GM18499 (cell line): Measurements from ENCODE around the gene SPINT3.

Experiments used
- ATAC-seq: cut with Tn5 transposase; IDR thresholded peaks from one replicate; pipeline ENCODE4 v1.9.1; 2021; ENCODE audit warnings: moderate number of reproducible peaks; ENCODE audit not compliant: insufficient read depth, unreplicated experiment

The SPINT3 gene, protein sequence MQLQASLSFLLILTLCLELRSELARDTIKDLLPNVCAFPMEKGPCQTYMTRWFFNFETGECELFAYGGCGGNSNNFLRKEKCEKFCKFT

DNA sequence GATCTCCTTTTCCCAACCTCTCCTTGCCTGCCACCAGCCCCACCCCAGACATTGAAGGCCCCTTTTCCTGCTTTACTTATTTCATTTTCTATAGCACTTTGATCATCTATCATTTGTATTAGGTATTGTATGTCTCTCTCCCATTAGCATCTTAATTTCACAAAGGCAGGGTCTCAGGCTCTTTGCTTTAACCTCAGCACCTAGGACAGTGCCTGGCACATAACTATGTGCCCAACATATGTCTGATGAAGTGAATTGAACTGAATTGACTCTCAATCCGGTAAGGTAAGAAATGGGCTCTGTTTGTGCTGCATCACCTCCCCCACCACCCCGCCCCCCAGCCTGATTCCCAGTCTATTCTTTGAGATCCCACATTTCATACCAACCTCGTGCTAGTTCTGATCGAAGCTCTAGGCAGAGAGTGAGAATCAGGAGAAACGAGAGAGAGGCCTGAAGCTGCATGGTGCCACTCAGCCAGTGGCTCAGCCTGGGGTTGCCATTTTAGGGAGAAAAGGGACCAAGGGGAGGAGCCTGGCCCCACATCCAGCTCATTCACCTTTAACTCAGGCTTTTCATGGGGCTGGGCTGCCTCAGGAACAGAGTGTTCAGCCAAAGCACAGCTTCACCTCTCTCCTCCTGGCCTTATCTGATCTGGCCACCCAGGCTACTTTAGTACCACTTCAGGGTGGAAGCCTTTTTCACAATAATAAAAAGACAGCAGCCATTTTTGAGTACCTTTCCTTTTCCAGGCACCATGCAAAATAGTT, at the start of gene SPINT3:
SPINT3 (minus strand) TSS at position 476 of the 767 bp plus-strand sequence; CDS start at position 462, 14 bp downstream.
- ATAC-seq = no peak

DNA sequence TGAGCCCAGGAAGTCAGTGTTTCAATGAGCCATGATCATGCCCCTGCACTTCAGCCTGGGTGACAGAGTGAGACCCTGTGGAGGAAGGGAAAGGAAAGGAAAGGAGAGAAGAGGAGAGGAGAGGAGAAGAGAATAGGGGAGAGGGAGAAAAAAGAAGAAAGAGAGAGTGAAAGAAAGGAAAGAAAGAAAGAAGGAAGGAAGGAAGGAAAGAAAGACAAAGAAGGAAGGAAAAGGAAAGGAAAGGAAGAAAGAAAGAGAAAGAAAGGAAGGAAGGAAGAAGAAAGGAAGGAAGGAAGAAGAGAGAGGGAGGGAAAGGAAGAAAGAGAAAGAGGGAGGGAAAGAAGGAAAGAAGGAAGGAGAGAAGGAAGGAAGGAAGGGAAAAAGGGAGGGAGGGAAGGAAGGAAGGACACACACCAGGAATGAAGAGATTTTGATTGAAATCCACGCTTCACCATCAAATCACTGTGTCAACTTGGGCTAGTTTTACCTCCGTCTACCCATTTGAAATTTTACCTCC, 49.4 kb upstream of the SPINT3 start:
- ATAC-seq = no peak

DNA sequence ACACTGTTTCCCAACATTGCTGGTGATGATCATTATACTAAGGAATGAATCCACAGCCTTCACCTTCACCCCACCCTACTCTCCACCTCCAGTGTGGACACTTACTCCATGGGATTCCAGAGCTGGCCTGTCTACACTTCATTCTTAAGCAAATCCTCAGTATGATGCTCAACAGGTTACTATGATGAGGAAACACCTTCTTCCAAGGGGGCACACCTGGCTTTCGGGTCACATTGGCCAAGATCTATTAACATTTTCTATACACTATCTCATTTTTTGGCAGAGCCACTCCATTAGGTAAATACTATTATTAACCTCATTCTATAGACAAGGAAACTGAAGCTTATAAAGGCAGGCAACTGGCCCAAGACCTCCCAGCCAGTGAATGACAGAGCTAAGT, 39.8 kb upstream of the SPINT3 start:
- ATAC-seq = no peak

DNA sequence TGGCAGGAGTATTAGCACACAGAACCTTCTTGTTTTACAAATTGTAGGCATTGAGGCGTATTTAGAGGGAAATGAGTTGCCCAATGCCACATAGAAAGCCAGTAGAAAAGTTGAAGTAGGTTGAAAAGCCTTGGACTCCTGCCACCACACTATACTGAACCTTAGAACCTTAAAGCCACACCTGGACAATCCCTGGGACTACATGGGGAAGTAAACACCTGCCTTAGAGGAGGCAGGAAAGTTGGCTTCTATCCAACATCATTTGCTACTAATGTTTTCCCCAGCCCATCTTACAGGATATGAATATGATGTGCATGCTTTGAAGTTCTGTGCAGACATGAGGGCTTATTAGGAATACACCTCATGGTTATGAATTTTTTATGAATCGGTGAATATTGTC, 37.0 kb upstream of the SPINT3 start:
- no peak for ATAC-seq

DNA sequence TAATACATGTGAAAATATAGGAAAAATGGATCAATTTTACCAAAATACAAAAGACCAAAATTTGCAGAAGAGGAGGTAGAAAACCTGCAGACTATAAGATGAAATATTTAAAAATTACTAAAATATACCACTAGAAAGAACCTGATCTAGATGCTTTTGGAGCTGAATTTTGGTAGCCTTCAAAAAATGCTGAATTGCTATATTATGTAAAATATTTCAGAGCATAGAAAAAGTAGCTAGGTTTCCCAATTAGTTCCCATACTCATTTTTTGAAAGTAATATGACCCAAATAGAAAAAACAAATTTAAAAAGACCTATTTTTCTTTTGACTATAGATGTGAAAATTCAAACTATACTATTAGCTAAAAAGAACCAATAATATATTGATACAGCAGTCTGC, 35.3 kb upstream of the SPINT3 start:
- no peak for ATAC-seq

DNA sequence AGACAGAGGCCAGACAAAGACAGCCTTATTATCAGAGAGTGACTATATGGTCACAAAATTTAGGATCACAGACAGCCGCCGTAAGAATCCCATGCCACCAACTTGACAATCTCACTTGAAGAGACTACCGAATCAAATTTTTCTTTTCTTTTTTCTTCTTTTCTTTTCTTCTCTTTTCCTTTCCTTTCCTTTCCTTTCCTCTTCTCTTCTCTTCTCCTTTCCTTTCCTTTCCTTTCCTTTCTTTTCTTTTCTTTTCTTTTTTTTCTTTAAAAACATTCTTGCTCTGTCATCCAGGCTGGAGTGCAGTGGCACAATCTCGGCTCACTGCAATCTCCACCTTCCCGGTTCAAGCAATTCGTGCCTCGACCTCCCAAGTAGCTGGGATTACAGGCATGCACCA, 33.0 kb upstream of the SPINT3 start:
- no peak for ATAC-seq

DNA sequence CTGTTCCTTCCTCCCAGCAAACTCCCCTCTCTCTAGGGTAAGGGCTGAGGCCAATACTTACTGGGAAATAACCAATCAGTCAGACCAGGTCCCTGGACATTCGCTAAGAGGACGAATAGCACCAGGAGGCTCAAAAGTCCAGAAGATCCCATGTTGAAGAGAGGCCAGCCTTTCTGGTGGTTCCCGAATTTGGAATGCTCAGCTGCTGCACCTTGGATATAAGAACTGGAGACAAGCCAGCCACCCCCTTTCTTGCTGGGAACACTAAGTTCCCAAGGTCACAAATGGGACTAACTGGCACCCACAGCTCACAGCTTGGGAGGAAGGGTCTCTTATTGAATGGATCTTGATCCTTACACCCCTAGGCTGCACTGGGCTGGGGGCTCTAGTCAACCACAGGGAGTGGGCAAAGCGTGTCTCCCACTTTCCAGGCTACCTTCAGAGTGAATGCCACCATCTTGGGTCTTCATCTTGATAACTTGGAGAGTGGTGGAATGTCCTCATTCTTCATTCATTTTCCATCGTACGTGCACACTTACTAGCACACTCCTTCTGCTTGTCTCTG, 31.9 kb upstream of the SPINT3 start, which contains the start of gene EPPIN:
EPPIN (minus strand) TSS at position 196 of the 565 bp plus-strand sequence; CDS start at position 152, 44 bp downstream.
- no peak for ATAC-seq

DNA sequence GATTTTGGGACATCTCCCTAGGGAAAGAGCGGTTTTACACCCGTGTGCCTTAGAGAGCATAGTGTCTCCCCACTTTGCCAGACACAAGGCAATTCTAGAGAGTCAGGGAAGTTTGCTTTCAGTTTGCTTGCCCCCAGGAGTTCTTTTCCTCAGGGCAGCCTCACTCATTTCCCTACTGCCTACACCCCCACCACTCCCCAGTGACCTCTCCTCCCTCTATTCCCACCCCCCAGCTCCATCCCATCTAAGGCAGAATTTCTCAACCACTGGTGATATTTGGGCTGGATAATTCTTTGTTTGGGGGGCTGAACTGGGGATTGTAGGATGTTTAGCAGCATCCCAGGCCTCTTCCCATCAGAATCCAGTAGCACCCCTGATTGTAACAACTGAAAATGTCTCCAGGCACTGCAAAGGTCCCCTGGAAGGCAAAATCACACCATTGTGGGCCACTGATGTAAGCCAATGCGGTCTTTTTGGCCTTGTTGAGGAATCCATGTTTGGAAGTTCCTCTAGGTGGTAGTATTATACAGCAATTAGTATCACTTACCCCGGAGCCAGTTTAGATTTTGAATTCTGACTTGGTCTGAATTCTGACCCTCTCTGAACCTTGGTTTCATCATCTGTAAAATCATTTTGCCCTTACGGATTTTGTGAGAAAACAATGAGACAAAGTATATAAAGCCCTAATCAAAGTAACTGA, 30.5 kb upstream of the SPINT3 start:
- no peak for ATAC-seq

DNA sequence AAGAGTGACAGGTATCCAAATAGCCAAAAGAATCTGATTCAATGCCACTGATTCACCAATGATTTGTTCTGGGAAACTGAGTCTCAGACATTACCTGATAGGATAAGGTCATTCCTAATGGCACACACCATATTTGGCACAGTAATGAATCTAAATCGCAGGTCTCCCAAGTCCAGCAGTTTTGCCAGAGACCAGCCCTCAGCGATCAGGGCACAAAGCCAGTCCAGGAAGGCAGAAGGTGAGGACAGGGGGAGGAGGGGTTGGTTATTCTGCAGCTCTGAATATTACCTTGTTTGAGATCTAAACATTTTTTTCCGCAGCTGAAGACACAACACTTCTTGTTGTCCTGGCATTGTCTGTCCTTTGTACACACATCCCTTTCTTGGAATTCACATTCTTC, 29.9 kb upstream of the SPINT3 start:
- no peak for ATAC-seq

DNA sequence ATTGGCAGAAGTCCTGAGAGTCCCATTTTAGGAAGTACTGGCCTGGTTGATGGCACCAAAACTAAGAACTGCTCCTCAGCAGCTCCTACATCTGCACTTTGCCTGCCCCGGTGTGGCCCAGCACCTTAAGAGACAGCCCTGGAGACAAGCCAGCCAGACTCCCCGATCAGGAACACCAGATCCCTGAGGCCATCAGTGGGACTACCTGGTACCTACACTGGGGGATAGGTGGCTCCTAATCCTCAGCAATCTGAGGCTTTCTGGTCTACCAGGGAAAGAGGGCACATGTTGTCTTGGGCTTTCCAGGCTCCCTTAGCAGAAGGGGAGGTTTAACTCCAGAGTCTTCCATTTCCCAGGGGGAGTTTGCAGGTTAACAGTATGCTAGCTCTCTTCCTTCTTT, 24.0 kb upstream of the SPINT3 start, which contains the start of gene WFDC6:
WFDC6 (minus strand) TSS at position 101 of the 400 bp plus-strand sequence; CDS start at position 26, 75 bp downstream.
- ATAC-seq = no peak

DNA sequence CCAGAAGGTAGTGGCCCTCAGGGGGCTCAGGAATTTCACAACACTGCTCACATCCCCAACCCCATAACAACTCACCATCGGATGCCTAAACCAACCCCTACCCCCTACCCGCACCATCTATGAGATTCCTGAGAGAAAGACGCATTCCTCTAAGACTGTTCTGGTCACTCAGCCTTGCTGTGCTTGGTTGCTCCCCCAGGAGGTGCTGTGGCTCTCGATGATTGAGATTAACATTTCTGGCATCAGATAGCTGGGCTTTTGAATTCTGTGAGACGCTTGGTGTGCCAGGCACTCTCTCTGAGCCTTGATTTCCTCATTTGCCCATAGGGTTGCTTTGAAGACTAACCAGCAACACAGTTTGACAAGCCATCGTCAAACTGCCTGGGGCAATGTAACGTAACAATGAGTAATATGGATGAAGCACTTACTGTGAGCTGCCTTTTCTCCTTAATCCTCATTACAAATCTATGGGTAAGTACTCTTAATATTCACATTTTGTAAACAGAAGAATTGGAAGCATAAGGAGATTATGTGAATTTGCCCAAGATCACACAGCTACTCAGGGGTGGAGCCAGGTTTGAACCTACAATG, 22.9 kb upstream of the SPINT3 start:
- no peak for ATAC-seq

DNA sequence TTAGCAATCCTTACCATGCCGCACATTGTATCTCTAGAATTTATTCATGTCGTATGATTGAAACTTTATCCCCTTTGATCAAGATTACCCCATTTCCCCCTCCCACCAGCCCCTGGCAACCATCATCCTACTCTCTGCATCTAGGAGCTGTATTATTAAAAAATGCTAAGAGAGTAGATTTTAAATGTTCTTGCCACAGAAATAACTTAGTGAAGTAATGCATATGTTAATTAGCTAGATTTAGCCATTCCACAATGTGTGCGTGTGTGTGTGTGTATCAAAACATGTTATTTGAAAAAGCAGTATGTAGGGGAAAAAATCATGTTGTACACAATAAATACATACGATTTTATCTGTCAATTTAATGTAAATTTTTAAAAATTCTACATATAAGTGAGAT, 11.9 kb upstream of the SPINT3 start:
- no peak for ATAC-seq

DNA sequence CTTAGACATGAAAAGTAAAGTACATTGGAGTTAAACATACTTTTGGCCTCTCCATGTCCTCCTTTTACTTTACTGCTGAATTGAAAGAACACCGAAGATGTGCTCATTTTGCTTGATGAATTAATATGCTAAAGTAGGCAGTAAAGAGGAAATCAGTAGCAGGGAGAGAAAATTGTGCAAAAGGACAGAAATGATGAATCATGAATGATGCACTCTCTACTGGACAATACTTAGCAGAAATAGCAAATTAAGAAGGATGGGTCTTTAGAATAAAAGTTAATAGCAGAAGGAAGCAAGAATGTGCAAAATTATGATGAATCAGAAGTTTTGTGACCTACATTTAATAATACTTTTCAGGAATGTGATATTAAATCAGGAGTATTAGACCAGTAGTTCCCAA, 8.4 kb upstream of the SPINT3 start:
- no peak for ATAC-seq

DNA sequence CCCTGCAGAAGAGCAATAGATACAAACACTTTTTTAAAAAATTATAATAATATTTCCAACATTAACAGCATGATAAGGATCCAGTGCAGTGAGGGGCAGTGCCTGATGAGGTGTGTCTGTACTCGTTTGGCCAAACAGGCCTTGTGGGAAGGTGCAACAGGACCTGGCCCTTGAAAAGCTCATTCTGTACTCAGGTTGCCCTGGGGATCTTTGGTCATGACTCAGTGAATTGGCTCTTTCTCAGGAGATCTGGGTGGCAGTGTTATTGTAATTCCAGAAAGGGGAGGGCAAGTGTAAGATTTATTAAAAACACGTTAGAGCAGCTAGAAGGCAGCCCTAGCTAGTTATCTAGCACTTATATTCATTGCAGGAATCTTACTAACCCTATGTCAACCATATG, 2.9 kb upstream of the SPINT3 start:
- ATAC-seq = no peak

DNA sequence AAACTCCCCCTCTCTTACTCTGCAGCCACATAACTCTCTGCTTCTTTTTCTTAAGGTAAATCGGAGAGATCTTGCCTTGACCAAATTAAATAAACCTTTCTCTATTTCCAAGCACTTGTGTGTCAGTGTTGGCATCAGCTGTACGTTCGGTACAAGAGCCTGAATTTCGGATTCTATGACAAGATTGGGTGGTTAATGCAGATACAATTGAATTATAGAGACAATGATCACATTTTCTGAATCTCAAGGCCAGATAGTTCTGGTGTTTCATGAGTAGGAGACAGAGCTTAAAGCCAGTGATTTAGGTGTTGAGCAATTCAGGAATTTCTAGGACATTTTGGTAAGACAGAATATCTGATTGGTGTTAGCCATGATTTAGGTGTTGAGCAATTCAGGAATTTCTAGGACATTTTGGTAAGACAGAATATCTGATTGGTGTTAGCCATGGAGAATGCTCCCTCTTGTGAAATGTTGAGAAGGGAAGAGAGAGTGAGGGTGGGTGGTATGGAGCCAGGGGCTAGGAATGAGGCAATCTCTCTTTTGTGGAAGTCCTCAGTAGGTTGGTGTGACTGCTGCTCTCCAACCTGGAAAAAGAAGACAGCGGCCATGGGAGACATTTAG, 5.1 kb downstream of the SPINT3 start:
- no peak for ATAC-seq

DNA sequence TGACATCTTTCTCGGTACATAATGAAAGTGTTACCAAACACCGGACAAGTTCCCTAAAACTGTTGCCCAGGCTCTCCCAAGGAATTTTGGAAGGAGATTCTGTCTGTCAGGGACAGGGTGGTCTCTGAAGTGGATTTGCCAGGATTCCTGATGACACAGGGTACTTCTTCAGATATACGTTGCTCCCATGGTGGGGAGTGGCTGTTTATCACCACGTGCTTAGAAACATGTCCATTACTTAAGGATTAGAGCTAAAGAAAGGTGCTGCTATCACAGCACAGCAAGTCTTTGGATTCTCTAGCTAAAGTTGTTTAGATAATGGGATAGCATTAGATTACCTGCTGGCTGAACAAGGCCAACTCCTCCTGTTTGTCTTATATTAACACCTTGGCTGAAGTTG, 6.3 kb downstream of the SPINT3 start:
- no peak for ATAC-seq

DNA sequence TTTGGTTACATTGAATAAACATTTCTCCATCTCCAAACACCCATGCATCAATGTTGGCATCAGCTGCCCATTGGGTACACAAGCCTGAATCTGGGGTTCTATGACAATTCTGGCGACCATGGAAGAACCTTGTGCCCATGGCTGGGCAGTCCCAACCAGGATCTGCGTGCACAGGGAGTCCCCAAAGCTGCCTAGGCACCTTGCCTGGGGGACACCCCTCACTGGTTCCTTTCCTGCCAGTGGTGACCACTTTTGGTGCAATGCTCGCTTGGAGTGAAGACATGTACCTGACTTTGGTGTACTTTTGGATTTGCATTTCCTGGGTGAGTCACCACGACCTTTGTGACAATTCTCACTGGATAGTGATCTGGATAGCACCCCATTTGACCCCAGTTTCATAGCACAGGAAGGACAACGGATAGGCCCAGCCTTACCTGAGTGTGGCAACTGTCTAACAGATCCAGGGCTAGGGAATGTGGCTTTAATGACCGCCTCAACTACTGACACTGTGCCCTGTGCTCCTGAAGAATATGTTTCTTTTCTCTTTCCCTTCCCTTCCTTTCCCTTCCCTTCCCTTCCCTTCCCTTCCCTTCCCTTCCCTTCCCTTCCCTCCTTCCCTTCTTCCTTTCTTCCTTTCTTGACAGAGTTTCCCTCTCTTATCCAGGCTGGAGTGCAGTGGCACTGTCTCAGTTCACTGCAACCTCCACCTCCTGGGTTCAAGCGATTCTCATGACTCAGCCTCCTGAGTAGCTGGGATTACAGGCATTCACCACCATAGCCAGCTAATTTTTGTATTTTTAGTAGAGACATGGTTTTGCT, 7.1 kb downstream of the SPINT3 start:
- ATAC-seq = no peak

DNA sequence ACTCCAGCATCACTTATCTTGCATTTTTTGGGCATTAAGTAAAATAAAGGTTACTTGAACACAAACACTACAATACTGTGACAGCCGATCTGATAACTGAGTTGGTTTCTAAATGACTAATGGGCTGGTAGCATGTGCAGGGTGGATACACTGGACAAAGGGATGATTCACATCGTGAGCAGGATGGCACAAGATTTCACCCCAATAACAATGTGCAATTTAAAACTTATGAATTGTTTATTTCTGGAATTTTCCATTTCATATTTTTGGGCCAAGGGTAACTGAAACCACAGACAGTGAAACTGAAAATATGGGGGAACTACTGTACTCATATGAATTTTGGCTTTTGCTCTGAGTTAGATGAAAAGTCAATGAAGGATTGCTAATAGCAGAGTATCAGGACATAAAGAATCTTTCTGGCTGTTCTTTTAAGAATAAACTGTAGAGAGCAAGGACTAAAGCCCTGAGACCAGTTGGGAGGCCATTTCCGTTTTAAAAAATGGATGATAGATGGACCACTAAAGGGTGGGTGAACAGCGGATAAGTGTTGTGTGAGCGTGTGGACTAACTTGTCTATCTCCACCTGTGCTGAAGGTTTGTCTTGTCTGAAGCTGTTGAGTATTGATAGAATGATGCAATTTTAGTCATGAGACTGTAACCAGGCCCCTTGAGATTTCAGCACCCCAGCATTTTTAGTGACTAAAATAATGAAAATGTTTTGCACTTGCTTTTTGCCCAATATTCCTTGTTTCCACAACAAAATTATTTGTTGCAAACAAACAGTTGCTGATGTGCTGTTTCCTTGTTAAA, 8.2 kb downstream of the SPINT3 start:
- ATAC-seq = no peak
